Naive B cell (primary cell): ENCODE data around the gene NNT. TPM values are rescaled to one million over a fixed set of nuclear protein-coding genes. Genes with fewer than 3 reads are reported as not detected.

ENCODE experiments used
- ATAC-seq, 2 donors: fragments of 150-1000 bp; cut with Tn5 transposase; 2 replicates each; pipeline ENCODE4 v1.10.0; 2021; ENCODE audit warnings: low read depth in 2 of 2, mild to moderate bottlenecking in 2 of 2, moderate library complexity in 2 of 2
- DNase-seq: peaks from one replicate; pipeline ENCODE4 v3.0.0; 2022
- H3K27ac Mint-ChIP-seq, 6 donors: one replicate each; pipeline ENCODE4 v1.8.0; 2020 to 2022; ENCODE audit warnings: mild to moderate bottlenecking in 6 of 6, mixed read lengths in 6 of 6, moderate library complexity in 5 of 6, inconsistent platforms in 2 of 6
- H3K27me3 Mint-ChIP-seq, 3 donors: one replicate each; pipeline ENCODE4 v1.8.0; 2021 to 2022; ENCODE audit warnings: mixed read lengths in 3 of 3, mild to moderate bottlenecking in 1 of 3
- H3K36me3 Mint-ChIP-seq, 2 donors: one replicate each; pipeline ENCODE4 v1.8.0; 2020 to 2022; ENCODE audit warnings: mixed read lengths in 2 of 2, inconsistent platforms in 1 of 2, mild to moderate bottlenecking in 1 of 2
- H3K4me1 Mint-ChIP-seq, 3 donors: one replicate each; pipeline ENCODE4 v1.8.0; 2020 to 2022; ENCODE audit warnings: mixed read lengths in 3 of 3, inconsistent platforms in 1 of 3, mild to moderate bottlenecking in 1 of 3, moderate library complexity in 1 of 3
- H3K4me3 Mint-ChIP-seq, 8 donors: one replicate each; pipeline ENCODE4 v1.8.0; 2020 to 2022; ENCODE audit warnings: mild to moderate bottlenecking in 8 of 8, mixed read lengths in 8 of 8, moderate library complexity in 8 of 8, inconsistent platforms in 2 of 8
- H3K9me3 Mint-ChIP-seq, 7 donors: one replicate each; pipeline ENCODE4 v1.8.0; 2020 to 2022; ENCODE audit warnings: mixed read lengths in 7 of 7, mild to moderate bottlenecking in 5 of 7, inconsistent platforms in 2 of 7, moderate library complexity in 1 of 7
- polyA plus RNA-seq, 6 donors: library from polyadenylated mRNA; unstranded; fragments of 300-500 nt; fragmentation: Illumina TruSeq; gene quantifications; one replicate each; pipeline ENCODE4 v1.2.3, GENCODE V29; 2021; ENCODE audit warnings: low read depth in 6 of 6

NNT gene
- polyA plus RNA-seq, 6 donors from 2014 or later: 41.8 to 60.7 (median 45.8) TPM

DNA sequence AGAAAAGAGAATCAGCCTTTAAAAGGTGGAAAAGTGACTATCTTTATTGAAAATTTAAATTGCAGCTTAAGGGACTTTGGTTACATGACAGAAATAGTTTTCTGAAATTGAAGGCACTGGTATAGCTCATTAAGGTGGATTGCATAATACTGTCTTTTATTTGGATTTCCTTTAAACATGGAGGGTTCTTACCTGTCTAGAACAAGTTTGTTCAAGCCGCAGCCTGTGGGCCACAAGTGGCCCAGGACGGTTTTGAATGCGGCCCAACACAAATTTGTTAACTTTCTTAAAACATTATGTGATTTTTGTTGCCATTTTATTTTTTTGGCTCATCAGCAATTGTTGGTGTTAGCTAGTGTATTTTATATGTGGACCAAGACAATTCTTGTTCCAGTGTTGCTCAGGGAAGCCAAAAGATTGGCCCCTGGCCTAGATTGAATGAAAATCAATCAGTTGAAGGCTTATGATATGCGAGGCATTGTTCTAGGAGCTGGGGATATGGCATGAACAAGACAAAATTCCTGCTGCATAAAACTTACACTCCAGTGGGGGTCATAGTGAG, 18.0 kb downstream of the NNT start:
- Mint-ChIP-seq H3K9me3 (no peaks in the 10 kb centered on the region), H3K27me3 (no peaks in the 10 kb centered on the region), H3K27ac (peak overlapping the region in 1 of 6 donors; percentile 68), H3K36me3 (peaks cover 5 to 16% of the 10 kb centered on the region in 2 donors), H3K4me3 (no peak overlapping the region), H3K4me1 (peaks cover 4 to 17% (median 11%) of the 10 kb centered on the region in 3 donors)
- no peak for DNase-seq
- no peak for ATAC-seq

DNA sequence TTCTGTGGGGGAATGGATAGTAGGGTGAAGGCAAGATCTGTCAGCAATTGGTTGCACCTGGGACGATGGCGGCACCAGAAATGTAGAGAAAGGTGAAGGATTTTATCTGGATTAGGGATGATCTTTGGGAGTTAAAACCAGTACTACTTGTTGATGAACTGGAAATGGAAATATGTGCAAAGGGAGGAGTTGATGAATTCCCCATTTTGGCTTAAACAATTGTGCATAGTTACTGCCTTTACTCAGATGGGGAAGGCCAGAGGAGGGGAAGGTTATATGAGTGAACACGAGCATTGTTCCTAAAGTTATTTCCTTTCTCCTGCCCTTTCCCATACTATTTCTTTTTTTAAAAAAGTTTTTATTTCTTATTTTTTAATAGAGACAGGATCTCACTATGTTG, 19.1 kb downstream of the NNT start:
- no peaks in the 10 kb centered on the region for H3K9me3 Mint-ChIP-seq
- H3K36me3 Mint-ChIP-seq: peaks cover 5 to 16% of the 10 kb centered on the region in 2 donors
- H3K4me1 Mint-ChIP-seq: peaks cover 4 to 17% (median 11%) of the 10 kb centered on the region in 3 donors
- H3K4me3 Mint-ChIP-seq: no peak overlapping the region
- no peaks in the 10 kb centered on the region for H3K27me3 Mint-ChIP-seq
- no peak for DNase-seq
- H3K27ac Mint-ChIP-seq: peak overlapping the region in 1 of 6 donors; percentile 60
- no peak for ATAC-seq

DNA sequence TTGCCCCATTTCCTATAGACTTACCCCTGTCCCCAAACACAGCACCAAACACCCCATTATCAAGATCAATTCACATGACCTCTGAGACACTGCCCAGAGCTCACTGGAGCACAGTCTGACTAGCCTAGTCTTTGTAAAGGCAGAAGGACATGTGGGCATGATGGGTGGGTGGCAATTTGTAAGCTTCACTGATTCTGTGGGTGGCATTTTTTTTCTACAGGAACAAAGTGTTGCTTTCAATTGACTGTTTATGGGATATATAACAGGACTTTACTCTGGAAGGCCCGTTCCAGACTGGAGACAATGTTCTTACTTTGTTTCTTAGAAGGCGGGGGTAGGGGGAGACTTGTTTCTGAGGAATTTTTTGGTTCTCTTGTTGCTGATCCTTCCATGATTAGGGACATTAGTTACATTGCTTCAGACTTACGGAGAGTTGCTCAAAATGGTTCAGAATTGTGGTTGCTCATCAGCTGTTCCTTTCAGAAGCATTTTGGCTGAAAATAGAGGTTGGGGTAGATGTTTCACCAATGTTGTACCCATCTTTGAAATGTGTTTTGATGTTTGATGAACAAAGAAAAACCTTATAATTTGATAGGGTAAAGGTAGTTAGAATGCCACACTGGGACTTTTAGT, 20.2 kb downstream of the NNT start:
- Mint-ChIP-seq H3K27ac (peak overlapping the region in 2 of 6 donors; percentile 12 to 36), H3K4me1 (peaks cover 4 to 17% (median 11%) of the 10 kb centered on the region in 3 donors), H3K36me3 (peaks cover 0 to 16% of the 10 kb centered on the region in 2 donors), H3K9me3 (no peaks in the 10 kb centered on the region), H3K4me3 (peak overlapping the region in 1 of 8 donors; percentile 27), H3K27me3 (no peaks in the 10 kb centered on the region)
- DNase-seq (no peak), ATAC-seq (no peak)

DNA sequence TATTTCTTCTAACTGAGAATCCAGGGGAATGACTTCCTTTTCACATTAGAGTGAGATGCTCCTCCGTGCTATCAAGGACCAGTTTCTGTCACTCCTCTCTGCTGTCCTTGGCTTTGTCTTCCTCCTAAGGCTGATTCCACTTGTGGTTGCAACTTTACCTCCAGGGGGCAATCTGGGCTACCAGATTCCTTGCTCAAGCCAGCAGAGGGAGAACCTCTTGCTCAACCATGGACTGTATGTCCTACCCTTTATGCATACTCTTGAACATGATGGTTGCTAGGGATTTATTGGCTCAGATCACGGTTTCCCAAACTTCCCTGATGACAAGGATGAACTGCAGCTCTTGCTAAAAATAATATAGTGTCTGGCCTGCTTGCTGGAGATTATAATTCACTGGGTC, 24.0 kb downstream of the NNT start:
- Mint-ChIP-seq H3K4me3 (no peak overlapping the region), H3K27ac (peak overlapping the region in 1 of 6 donors; percentile 62), H3K9me3 (no peaks in the 10 kb centered on the region), H3K4me1 (peaks cover 6 to 18% (median 14%) of the 10 kb centered on the region in 3 donors), H3K27me3 (no peaks in the 10 kb centered on the region), H3K36me3 (peaks cover 2 to 11% of the 10 kb centered on the region in 2 donors)
- DNase-seq: no peak
- ATAC-seq: peak; percentile 37 to 67

DNA sequence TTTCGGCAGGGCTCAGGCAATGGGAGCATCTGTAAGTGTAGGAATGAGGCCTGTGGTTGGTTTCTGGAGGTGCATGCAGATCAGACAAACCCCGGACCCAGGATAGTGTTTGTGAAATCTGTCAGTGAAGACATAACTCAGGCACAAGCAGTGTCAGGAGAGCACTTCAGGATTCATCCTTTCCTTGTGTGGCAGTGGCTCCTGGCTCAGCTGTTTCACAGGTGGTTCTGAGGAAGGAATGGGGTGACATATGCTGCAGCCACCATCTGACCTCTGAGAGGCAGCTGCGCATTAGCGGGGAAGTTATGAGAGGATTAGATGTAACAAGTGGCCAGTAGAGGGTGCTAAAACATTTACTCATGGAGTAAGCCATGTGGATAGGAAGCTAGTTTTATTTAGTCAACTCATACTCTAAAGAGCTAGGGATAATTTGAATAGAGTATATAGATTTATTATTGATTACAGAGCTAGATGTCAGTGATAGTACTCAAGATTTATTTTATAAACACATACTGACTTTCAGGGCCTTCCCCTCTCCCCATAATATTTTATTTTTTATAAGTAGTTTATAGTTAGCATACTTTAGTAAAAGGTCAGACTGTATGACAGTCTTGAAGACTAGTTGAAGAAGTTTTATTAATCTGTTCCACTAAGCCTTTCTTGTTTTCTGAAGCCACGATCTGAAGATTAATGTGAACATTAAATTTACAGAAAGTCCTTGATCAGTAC, 28.4 kb downstream of the NNT start:
- peaks cover 0 to 18% of the 10 kb centered on the region in 2 donors for H3K36me3 Mint-ChIP-seq
- no peaks in the 10 kb centered on the region for H3K9me3 Mint-ChIP-seq
- peaks cover 2 to 9% (median 8%) of the 10 kb centered on the region in 3 donors for H3K4me1 Mint-ChIP-seq
- H3K4me3 Mint-ChIP-seq: no peak overlapping the region
- no peaks in the 10 kb centered on the region for H3K27me3 Mint-ChIP-seq
- DNase-seq (peak; percentile 31), ATAC-seq (peak; percentile 82 to 88)
- H3K27ac Mint-ChIP-seq: peak overlapping the region in 4 of 6 donors; percentile 65 to 83 (median 76)

DNA sequence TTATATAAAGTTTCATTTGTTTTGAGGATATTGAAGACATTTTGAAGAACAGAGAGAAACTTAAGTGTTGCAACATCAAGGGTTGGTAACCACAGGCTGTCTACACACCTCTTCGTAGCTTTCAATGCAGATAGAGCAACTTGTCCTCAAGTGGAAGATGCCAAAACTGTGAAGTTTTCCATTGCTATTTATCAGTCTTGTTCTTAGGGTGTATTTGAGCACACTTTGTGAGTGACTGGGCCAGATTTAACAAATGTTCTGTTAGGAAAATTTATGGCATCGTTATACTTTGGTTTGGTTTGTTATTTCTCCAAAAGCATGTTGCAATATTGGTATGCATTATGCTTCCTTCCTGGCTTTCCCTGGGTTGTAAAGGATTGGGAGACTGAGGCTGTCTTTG, 31.6 kb downstream of the NNT start:
- Mint-ChIP-seq H3K9me3 (no peaks in the 10 kb centered on the region), H3K27me3 (no peaks in the 10 kb centered on the region), H3K4me3 (no peak overlapping the region), H3K36me3 (peaks cover 0 to 13% of the 10 kb centered on the region in 2 donors), H3K4me1 (peaks cover 9 to 13% (median 12%) of the 10 kb centered on the region in 3 donors), H3K27ac (peak overlapping the region in 1 of 6 donors; percentile 58)
- no peak for DNase-seq
- no peak for ATAC-seq

DNA sequence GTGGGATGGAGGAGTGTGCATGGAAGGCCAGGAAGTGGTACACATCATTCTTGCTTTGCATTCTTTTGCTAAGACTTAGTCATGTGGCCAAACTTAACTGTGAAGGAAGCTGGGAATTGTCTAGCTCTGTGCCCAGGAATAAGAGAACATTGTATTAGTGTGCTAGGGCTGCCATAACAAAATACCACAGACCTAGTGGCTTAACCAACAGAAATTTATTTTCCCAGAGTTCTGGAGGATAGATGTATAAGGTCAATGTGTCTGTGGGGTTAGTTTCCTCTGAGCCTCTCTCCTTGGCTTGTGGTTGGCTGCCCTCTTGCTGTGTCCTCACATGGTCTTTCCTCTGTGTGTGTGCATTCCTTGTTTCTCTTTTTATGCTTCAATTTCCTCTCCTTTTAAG, 32.4 kb downstream of the NNT start:
- H3K9me3 Mint-ChIP-seq: no peaks in the 10 kb centered on the region
- H3K27ac Mint-ChIP-seq: peak overlapping the region in 1 of 6 donors; percentile 87
- DNase-seq (no peak), ATAC-seq (no peak)
- no peak overlapping the region for H3K4me3 Mint-ChIP-seq
- H3K4me1 Mint-ChIP-seq: peaks cover 9 to 13% (median 12%) of the 10 kb centered on the region in 3 donors
- H3K27me3 Mint-ChIP-seq: no peaks in the 10 kb centered on the region
- H3K36me3 Mint-ChIP-seq: peaks cover 0 to 9% of the 10 kb centered on the region in 2 donors

DNA sequence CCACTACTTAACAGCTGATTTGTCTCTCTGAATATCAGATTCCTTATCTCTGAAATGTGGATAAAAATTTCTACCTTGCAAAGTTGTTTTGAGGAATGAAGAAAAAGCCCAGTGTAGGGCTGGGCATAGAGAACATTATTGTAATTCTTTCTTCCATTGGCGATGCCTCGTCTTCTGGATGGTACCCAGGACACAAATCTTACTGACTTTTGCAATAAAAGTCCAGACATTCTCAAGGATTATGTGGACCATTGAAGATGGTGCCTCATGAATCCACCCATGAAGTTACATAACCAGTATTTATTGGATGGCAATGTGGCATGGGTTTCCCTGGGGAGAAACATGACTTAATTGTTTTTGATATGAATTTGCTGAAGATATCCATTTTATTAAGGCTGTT, 33.1 kb downstream of the NNT start:
- Mint-ChIP-seq H3K4me3 (no peak overlapping the region), H3K27ac (peak overlapping the region in 1 of 6 donors; percentile 8), H3K4me1 (peaks cover 5 to 10% (median 8%) of the 10 kb centered on the region in 3 donors), H3K9me3 (no peaks in the 10 kb centered on the region), H3K27me3 (no peaks in the 10 kb centered on the region), H3K36me3 (peaks cover 0 to 9% of the 10 kb centered on the region in 2 donors)
- ATAC-seq (no peak), DNase-seq (no peak)

DNA sequence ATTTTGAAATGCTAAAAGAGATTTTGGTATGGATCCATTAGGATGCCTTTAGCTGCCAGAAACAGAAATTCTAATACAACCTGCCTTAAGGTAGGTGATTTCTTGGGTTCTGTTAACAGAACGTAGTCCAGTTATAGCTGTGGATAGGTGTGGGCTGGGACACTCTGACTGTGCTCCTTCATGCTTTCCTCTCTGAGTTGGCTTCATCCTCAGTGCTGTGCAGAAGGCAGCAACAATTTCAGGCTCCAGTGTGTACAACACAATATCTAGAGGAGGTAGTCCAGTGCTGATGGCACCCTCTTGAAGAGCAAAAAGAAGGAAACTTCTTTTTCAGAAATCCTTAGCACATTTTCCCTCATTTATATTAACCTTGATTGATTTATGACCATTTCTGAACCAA, 34.4 kb downstream of the NNT start:
- ATAC-seq: no peak
- Mint-ChIP-seq H3K4me3 (no peak overlapping the region), H3K27ac (no peak overlapping the region), H3K9me3 (no peaks in the 10 kb centered on the region), H3K4me1 (peaks cover 5 to 10% (median 7%) of the 10 kb centered on the region in 3 donors), H3K27me3 (no peaks in the 10 kb centered on the region), H3K36me3 (peaks cover 6 to 8% of the 10 kb centered on the region in 2 donors)
- DNase-seq: no peak

DNA sequence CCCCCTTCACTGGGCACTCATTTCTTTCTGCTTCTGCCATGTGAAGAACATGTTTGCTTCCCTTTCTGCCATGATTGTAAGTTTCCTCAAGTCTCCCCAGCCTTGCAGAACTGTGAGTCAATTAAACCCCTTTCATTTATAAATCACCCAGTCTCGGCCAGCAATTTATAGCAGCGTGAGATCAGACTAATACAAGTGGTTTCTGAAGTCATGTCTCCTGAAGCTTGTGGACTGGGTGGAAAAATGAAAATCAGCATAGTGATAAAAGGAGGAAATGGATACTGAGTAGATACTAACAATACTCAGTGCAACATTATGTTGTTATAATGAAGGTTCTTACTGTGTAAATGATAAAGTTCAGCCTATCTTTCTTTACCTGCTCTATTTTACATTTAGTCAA, 35.1 kb downstream of the NNT start:
- Mint-ChIP-seq H3K4me1 (peaks cover 5 to 11% (median 7%) of the 10 kb centered on the region in 3 donors), H3K9me3 (no peaks in the 10 kb centered on the region), H3K36me3 (peaks cover 6 to 8% of the 10 kb centered on the region in 2 donors), H3K27me3 (no peaks in the 10 kb centered on the region), H3K4me3 (no peak overlapping the region), H3K27ac (peak overlapping the region in 5 of 6 donors; percentile 5 to 54 (median 27))
- DNase-seq (no peak), ATAC-seq (no peak)

DNA sequence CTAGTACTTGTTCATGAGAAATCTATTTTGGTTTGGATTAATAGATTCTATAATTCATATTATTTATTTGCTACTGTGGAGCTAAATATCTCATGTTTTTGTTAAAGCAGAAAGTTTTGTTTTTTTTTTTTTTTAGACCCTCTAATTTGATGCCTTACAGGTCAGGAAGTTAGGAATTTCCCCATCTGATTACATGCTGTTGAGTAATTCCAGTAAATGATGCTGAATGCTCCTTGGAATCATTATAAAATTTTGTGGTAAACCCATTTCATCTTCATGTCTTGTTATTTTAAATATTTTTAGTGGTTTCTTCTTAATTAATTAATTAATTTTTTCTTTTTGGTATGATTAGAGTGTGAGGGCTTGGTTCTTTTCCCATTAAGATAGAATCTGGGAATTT, 35.6 kb downstream of the NNT start:
- no peak overlapping the region for H3K4me3 Mint-ChIP-seq
- H3K27ac Mint-ChIP-seq: peak overlapping the region in 2 of 6 donors; percentile 12 to 27
- no peak for ATAC-seq
- peaks cover 6 to 8% of the 10 kb centered on the region in 2 donors for H3K36me3 Mint-ChIP-seq
- H3K9me3 Mint-ChIP-seq: no peaks in the 10 kb centered on the region
- H3K4me1 Mint-ChIP-seq: peaks cover 5 to 12% (median 7%) of the 10 kb centered on the region in 3 donors
- DNase-seq: no peak
- no peaks in the 10 kb centered on the region for H3K27me3 Mint-ChIP-seq

DNA sequence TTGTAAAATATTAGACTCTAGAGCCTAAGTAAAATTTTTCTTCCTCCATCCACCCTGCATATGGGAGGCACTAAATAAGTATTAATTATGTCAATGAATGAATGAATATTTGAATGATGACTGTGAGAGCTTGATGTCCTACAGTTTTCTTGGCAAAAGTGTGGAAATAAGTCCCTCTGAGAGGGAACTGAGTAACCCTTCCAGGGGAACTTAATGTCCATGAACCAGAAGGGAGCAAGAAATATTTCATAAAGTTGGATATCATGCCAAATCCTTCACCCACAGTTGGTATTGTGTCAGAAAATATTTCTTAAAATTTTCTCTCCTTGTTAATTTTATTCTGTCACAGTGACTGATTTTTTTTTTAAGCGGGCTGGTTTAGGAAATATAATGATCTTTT, 36.6 kb downstream of the NNT start:
- Mint-ChIP-seq H3K36me3 (peaks cover 8 to 12% of the 10 kb centered on the region in 2 donors), H3K4me1 (peaks cover 5 to 12% (median 7%) of the 10 kb centered on the region in 3 donors), H3K27me3 (no peaks in the 10 kb centered on the region), H3K4me3 (no peak overlapping the region), H3K27ac (peak overlapping the region in 2 of 6 donors; percentile 30 to 53), H3K9me3 (no peaks in the 10 kb centered on the region)
- ATAC-seq (no peak), DNase-seq (no peak)

DNA sequence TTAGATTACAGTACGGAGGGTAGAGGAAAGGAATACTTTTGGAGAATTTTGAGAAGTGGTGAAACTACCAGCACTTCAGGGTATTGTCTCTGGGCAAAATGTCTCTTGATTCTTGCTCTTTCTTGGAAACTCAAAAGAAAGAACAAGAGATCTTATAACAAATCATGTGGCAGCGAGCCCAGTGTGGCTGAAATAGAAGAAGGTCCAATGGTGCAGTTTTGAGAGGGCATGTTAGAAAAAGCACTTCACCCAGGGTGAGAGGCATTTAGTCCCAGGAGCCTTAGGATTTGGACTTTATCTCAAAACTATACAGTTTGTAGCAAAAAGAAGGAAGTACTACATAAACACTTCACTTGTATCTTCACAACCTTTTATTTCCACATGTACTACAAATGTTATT, 39.4 kb downstream of the NNT start:
- DNase-seq: no peak
- Mint-ChIP-seq H3K36me3 (peaks cover 8 to 10% of the 10 kb centered on the region in 2 donors), H3K9me3 (no peaks in the 10 kb centered on the region), H3K27me3 (no peaks in the 10 kb centered on the region), H3K27ac (peak overlapping the region in 1 of 6 donors; percentile 17), H3K4me3 (no peak overlapping the region), H3K4me1 (peaks cover 5 to 11% (median 7%) of the 10 kb centered on the region in 3 donors)
- no peak for ATAC-seq
